GM19455 (cell line): Measurements from ENCODE around the gene EPHA2.

Experiments used
- ATAC-seq: cut with Tn5 transposase; IDR thresholded peaks from one replicate; pipeline ENCODE4 v1.9.1; 2021; ENCODE audit not compliant: unreplicated experiment

Gene EPHA2

DNA sequence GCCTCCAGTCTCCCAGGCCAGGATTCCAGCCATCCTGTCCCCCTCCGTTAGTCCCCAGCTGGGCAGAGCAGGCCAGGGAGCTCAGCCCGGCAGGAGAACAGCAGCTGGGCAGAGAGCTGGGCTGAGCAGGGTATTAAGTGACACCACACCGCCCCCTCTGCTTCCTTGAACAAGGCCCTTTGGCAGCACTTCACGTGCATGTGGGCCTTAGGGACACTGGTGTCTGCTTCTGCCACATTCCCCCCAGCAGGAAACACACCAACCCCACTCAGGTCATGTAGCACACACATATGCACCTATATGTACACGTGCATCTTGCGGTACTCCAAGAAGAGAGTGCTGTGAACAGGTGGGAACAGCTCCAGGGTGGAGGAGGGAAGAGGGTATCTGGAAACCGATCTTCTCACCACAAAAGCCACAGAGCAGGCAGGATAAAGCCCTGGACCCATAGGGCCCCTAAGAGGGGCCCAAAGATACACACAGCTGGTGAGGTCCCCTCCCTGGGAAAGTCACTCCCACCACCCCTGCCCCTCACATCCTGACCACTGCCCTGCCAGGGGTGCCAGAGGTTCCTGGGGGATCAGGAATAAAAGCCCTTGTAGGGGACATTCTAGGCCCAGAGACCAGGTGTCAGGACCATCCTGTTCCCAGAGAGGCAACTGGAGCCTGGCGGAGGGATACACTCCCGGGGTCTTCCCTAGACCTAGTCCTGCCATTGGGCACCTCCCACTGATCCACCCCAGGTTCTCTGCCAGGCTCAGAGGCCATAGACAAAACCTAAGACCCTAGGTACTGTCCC, 4.5 kb downstream of the EPHA2 start:
- no peak for ATAC-seq

GRCh38 chr1:16150508-16150907, 5.4 kb downstream of the EPHA2 start:
- no peak for ATAC-seq

- ATAC-seq: no peak
Observed at GRCh38 chr1:16149702-16150488, 6.0 kb downstream of the EPHA2 start.

- no peak for ATAC-seq
Observed at GRCh38 chr1:16149146-16149545, 6.7 kb downstream of the EPHA2 start.

DNA sequence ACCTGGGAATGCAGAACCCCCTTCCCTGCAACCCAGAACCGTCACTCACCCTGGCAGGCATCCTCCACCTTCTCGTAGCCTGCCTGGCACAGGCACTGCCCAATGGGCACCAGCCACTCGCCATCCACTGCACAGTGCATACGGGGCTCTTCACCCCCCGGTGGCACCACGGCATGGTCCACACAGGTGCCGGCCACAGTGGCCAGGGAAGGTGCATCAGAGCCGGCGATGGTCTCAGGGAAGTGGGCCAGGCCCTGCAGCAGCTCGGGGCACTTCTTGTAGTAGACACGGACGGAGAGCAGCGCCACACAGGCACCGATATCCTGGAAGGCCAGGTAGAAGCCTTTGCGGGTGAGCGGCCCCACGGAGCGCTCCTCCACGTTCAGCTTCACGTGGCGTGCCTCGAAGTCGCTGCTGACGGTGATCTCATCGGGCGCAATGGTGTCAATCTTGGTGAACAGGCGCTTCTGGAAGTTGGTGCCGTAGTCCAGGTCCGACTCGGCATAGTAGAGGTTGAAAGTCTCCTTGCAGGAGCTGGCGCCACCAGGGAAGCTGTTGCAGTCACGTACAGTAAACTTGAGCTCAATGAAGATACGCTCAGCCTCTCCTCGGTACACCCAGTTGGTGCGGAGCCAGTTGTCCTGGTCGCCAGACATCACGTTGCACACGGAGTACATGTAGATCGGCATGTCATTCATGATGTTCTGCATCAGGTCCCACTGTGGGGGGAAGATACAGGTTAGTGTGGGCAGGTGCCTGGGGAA, 7.4 kb downstream of the EPHA2 start:
- no peak for ATAC-seq

DNA sequence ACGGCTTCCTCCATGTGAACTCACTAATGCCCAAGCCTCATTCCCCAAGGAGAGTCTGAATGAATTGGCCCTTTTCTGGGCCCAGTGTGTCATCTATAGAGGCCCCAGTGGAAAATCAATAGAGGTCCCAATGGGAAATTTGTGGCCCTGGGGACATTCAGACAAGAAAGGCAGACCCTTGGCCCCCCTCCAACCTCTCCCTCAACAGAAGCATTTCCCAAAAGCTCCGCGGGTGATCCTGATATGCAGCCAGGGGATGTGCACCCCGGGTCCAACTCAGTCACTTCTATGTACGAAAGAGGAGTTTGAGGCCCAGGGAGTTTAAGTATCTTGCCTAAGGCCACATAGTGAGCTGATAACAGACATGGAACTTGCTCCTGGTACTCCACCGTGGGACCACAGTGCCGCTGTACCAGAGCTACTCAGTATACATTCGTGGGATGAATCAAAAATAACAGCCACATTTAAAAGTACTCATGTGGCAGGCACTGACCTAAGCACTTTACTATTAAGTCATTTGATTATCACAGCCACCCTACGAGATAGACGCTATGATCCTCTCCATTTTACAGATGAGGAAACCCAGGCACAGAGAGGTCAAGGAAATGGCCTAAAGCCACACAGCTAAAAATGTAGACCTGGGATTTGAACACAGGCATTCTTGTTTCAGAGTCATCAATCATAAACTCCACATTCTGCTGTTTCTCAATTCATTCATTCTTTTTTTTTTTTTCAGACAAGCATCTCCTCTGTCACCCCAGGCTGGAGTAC, 8.5 kb downstream of the EPHA2 start:
- no peak for ATAC-seq

- ATAC-seq: no peak
Observed at GRCh38 chr1:16146279-16147155, 9.4 kb downstream of the EPHA2 start.

DNA sequence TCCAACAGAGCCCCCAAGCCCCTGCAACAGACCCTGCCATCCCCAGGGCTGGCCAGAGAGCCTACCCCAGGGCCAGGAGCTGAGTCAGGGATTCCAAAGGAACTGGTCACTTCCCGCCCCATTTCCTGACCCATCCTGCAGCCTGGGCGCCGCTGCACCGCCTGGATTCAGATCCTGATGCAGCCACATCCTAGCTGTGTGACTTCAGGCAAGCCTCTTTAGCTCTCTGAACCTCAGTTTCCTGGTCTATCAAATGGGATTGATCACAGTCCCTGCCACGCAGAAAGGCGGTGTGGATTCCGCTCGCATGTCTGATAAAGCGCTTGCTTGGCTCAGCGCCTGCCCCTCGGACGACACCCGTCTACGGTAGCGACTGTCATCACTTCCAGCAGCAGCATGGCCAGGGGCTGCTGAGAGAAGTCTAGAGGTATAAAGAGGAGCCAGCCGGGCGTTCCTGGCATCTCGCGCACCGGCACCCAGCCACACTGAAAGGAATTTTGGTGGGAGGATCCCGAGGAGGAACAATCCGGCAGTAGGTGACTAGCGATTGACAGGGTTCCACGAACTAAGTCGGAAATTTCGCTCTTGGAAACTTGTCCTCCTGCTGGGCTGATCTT, 10.1 kb downstream of the EPHA2 start:
- no peak for ATAC-seq

GRCh38 chr1:16145030-16145661, 10.7 kb downstream of the EPHA2 start:
- ATAC-seq: no peak

GRCh38 chr1:16144325-16145029, 11.4 kb downstream of the EPHA2 start:
- ATAC-seq: no peak

GRCh38 chr1:16143566-16144324, 12.1 kb downstream of the EPHA2 start:
- no peak for ATAC-seq

GRCh38 chr1:16143005-16143565, 12.8 kb downstream of the EPHA2 start:
- ATAC-seq: no peak

- no peak for ATAC-seq
Observed at GRCh38 chr1:16142383-16142995, 13.4 kb downstream of the EPHA2 start.

DNA sequence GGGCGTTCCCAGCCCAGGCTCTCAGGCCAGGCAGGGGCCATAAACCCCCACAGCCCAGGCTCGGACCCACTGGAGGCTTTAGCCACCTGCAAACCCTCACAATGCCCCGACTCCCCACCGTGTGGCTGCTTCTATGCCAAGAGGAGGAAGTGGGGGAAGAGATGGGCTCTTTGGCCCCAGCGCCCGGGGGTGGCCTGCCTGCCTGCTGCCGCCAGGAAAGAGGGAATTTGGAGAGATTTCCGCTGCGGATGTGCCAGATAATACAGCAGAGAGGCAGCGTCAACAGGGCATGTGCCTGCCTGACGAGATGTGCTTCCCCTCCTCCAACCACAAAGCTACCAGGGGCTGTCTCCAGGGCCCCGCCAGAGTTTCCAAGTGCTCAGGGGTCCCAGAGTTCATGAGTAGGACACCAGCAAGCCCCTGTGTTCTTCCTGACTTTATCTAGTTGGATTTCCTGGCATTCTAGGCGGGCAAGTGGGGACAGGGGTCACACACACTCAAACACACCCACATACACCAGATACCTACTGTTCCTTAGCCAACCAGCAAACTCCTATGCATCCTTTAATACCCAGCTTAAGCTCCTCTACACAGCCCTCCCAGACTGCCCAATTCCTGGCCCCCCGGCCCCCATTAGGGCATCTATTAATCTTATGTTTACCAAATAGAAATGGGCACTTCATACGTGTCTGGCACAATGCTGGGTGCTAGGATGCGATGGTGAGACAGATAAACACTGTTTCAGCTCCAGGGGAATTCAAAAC, 14.1 kb downstream of the EPHA2 start:
- ATAC-seq: no peak

- ATAC-seq: no peak
Observed at GRCh38 chr1:16140068-16140596, 15.7 kb downstream of the EPHA2 start.

DNA sequence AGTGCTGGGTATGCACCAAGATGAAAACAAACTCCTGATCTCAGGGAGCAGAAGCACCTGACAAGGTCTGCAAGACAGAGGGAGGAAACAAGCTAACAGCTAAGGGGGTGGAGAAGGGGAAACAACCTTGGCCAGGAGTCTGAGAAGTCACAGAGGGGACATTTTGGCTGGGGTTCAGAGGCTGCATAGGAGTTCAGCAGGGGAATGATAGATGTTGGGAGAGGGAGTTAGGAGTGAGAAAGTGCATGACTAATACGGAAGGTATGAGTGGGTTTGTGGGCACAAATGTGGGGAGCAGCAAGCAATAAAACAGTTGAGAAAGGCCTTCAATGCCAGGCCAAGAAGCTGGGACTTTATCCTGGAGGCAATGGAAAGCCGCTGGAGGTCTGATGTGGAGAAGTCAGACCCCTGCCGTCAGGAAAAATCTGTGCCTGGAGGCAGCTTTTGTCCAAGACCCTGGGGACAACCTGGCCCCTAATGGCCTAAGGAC, 16.4 kb downstream of the EPHA2 start:
- no peak for ATAC-seq
